Breast epithelium (tissue), 4 donors: ENCODE data around the gene STEAP2. TPM values are rescaled to one million over a fixed set of nuclear protein-coding genes. Genes with fewer than 3 reads are reported as not detected.

Source experiments
- DNase-seq, 2 donors: peaks; one replicate each; pipeline ENCODE4 v3.0.0-alpha.2; 2019; ENCODE audit warnings: low spot score in 2 of 2
- H3K27ac ChIP-seq, 2 donors: fragments of 200-600 bp; sonication (generic) in 1 of 2; one replicate each; pipeline ENCODE4 v1.5.1; 2016 to 2019; ENCODE audit warnings: mild to moderate bottlenecking in 1 of 2
- H3K27me3 ChIP-seq, 2 donors: fragments of 200-600 bp; sonication (generic) in 1 of 2; one replicate each; pipeline versions ENCODE4 v1.5.1 to v1.6.0; 2017 to 2019; ENCODE audit warnings: control low read depth in 1 of 2, mild to moderate bottlenecking in 1 of 2
- H3K36me3 ChIP-seq: fragments of 200-600 bp; one replicate; pipeline ENCODE4 v1.5.1; 2019
- H3K4me1 ChIP-seq, 2 donors: fragments of 200-600 bp; sonication (generic); one replicate each; pipeline ENCODE4 v1.5.1; 2016 to 2019; ENCODE audit warnings: control low read depth in 1 of 2
- H3K4me3 ChIP-seq, 3 donors: fragments of 200-600 bp; sonication (generic); 1 replicate in 2 of 3; 2 replicates in 1 of 3; pipeline ENCODE4 v1.5.1; 2016 to 2019; ENCODE audit warnings: mild to moderate bottlenecking in 3 of 3, moderate library complexity in 2 of 3
- H3K9me3 ChIP-seq, 2 donors: fragments of 200-600 bp; sonication (generic) in 1 of 2; one replicate each; pipeline ENCODE4 v1.5.1; 2016 to 2019; ENCODE audit warnings: control low read depth in 1 of 2
- CTCF ChIP-seq, 3 donors: fragments of 450-650 bp; IDR thresholded peaks; one replicate each; pipeline ENCODE4 v1.5.1; 2016 to 2017; ENCODE audit warnings: antibody characterized with exemption in 3 of 3, mild to moderate bottlenecking in 3 of 3, moderate library complexity in 3 of 3
- POLR2A ChIP-seq: fragments of 450-650 bp; IDR thresholded peaks from one replicate; pipeline ENCODE4 v1.6.1; 2016; ENCODE audit warnings: antibody characterized with exemption, mild to moderate bottlenecking, moderate library complexity
- POLR2AphosphoS5 ChIP-seq, 3 donors: sonication (generic); formaldehyde crosslinking; IDR thresholded peaks; one replicate each; pipeline ENCODE4 v1.6.1; 2017; ENCODE audit warnings: antibody characterized with exemption in 3 of 3
- intact Hi-C: fragments of 100-400 bp; cut with DNase I; formaldehyde crosslinking; loops from one replicate; pipeline ENCODE4 v1.15.1; 2023; ENCODE audit warnings: low total_unique reads
- total RNA-seq, 3 donors: library from RNA; depleted of rRNA; stranded (reverse); fragments of >200 nt; gene quantifications; one replicate each; pipeline ENCODE4 v1.1.0, GENCODE V29; 2016

Gene STEAP2
- total RNA-seq, 3 donors from 2014 or later, result 14.4 to 81.9 (median 22.1) TPM

- intact Hi-C loops, result no loop called here
- TF ChIP-seq CTCF (IDR thresholded peaks at IDR 0.05), result no peak
- no peak for TF ChIP-seq POLR2AphosphoS5 (IDR thresholded peaks at IDR 0.05)
- TF ChIP-seq POLR2A, result no peak
- DNase-seq, result no peak
Measured at GRCh38 chr7:90176195-90176594, 35.3 kb upstream of the STEAP2 start.

GRCh38 chr7:90178166-90178565, 33.4 kb upstream of the STEAP2 start:
- TF ChIP-seq POLR2A (no peak), POLR2AphosphoS5 (IDR thresholded peaks at IDR 0.05) (no peak), CTCF (IDR thresholded peaks at IDR 0.05) (no peak)
- H3K27ac ChIP-seq, result no peak overlapping the region
- intact Hi-C loops, result no loop called here
- DNase-seq, result no peak
- no peaks in the 10 kb centered on the region for H3K27me3 ChIP-seq
- H3K36me3 ChIP-seq, result no peaks in the 10 kb centered on the region
- H3K4me3 ChIP-seq, result no peak overlapping the region
- no peaks in the 10 kb centered on the region for H3K4me1 ChIP-seq
- no peaks in the 10 kb centered on the region for H3K9me3 ChIP-seq

More at GRCh38 chr7:90176195-90176594, 35.3 kb upstream of the STEAP2 start:
- H3K36me3 ChIP-seq, result no peaks in the 10 kb centered on the region
- no peaks in the 10 kb centered on the region for H3K9me3 ChIP-seq
- H3K4me1 ChIP-seq, result no peaks in the 10 kb centered on the region
- H3K27ac ChIP-seq, result no peak overlapping the region
- H3K4me3 ChIP-seq, result no peak overlapping the region
- no peaks in the 10 kb centered on the region for H3K27me3 ChIP-seq

- Histone ChIP-seq H3K27ac (no peak overlapping the region), H3K4me1 (no peaks in the 10 kb centered on the region), H3K4me3 (no peak overlapping the region), H3K36me3 (no peaks in the 10 kb centered on the region), H3K9me3 (no peaks in the 10 kb centered on the region), H3K27me3 (no peaks in the 10 kb centered on the region)
- intact Hi-C loops, result no loop called here
- TF ChIP-seq POLR2AphosphoS5 (IDR thresholded peaks at IDR 0.05) (no peak), CTCF (IDR thresholded peaks at IDR 0.05) (no peak), POLR2A (no peak)
- no peak for DNase-seq
Measured at GRCh38 chr7:90178679-90179278, 32.8 kb upstream of the STEAP2 start.

GRCh38 chr7:90180011-90180585, 31.4 kb upstream of the STEAP2 start:
- H3K4me1 ChIP-seq, result no peaks in the 10 kb centered on the region
- no peaks in the 10 kb centered on the region for H3K36me3 ChIP-seq
- no peak overlapping the region for H3K4me3 ChIP-seq
- intact Hi-C loops, result no loop called here
- no peaks in the 10 kb centered on the region for H3K9me3 ChIP-seq
- no peak for DNase-seq
- H3K27ac ChIP-seq, result peak overlapping the region in 1 of 2 donors; percentile 54
- H3K27me3 ChIP-seq, result no peaks in the 10 kb centered on the region
- no peak for TF ChIP-seq CTCF (IDR thresholded peaks at IDR 0.05)

GRCh38 chr7:90180649-90181048, 30.9 kb upstream of the STEAP2 start:
- Histone ChIP-seq H3K27me3 (no peaks in the 10 kb centered on the region), H3K4me1 (no peaks in the 10 kb centered on the region), H3K9me3 (no peaks in the 10 kb centered on the region), H3K27ac (no peak overlapping the region), H3K36me3 (no peaks in the 10 kb centered on the region), H3K4me3 (no peak overlapping the region)
- intact Hi-C loops, result no loop called here
- no peak for TF ChIP-seq POLR2AphosphoS5 (IDR thresholded peaks at IDR 0.05)
- no peak for TF ChIP-seq CTCF (IDR thresholded peaks at IDR 0.05)
- TF ChIP-seq POLR2A, result no peak
- no peak for DNase-seq
